Immature natural killer cell (primary cell): ENCODE results near the gene YEATS4. TPM values are rescaled to one million over a fixed set of nuclear protein-coding genes. Genes with fewer than 3 reads are reported as not detected.

Experiments
- polyA plus RNA-seq, 3 donors: library from polyadenylated mRNA; unstranded; fragments of 300-500 nt; fragmentation: Illumina TruSeq; gene quantifications; one replicate each; pipeline ENCODE4 v1.2.3, GENCODE V29; 2021

YEATS4 gene
- polyA plus RNA-seq, 3 donors from 2014 or later, result 26.6 to 41.8 (median 31.9) TPM

Other genes with a start within 250 kb of the YEATS4 start
- gene CPSF6, start 120.2 kb upstream of the YEATS4 start, polyA plus RNA-seq, result 10 to 100 TPM; 35.3 to 69.6 (median 49.8) TPM
- gene LYZ, start 11.4 kb upstream of the YEATS4 start, polyA plus RNA-seq, result 100 to 1,000 TPM in 2 of 3 donors, 10 to 100 TPM in 1; 17.8 to 413 (median 351) TPM
- gene FRS2, start 110.6 kb downstream of the YEATS4 start, polyA plus RNA-seq, result 10 to 100 TPM in 1 of 3 donors, 1 to 10 TPM in 2; 5.6 to 11.2 (median 7.8) TPM
- 100 to 1,000 TPM; 129 to 201 (median 142) TPM for gene CCT2, start 225.7 kb downstream of the YEATS4 start, polyA plus RNA-seq